H1 (cell line): ENCODE data around the gene MIOX. TPM values are rescaled to one million over a fixed set of nuclear protein-coding genes. Genes with fewer than 3 reads are reported as not detected.

ENCODE experiments used
- FOSL1 ChIP-seq: IDR thresholded peaks from 2 replicates; pipeline ENCODE4 v1.6.1; 2011; ENCODE audit warnings: mild to moderate bottlenecking, low read depth, low read length, moderate library complexity; ENCODE audit not compliant: insufficient read depth
- polyA plus RNA-seq, 7 experiments: library from polyadenylated mRNA; depleted of rRNA in 3 of 7; stranded (reverse) in 5 of 7; unstranded in 2 of 7; fragments of >200 nt in 5 of 7; fragments of 200-250 nt in 2 of 7; gene quantifications; 1 replicate in 5 of 7; 2 replicates in 1 of 7; 4 replicates in 1 of 7; pipeline versions ENCODE4 v1.2.1 to v1.2.3, GENCODE V29; 2011 to 2013; ENCODE audit warnings: missing spikeins in 2 of 7, mixed read lengths in 2 of 7
- total RNA-seq: library from RNA; stranded (reverse); fragmentation: NEBNext Ultra II Directional; extraction: Animal tissue kit (Norgen Biotek cat#: 25700); gene quantifications from 2 replicates; pipeline ENCODE4 v1.2.1, GENCODE V29; 2021
- TF ChIP-seq, protein P1 (sequence below), 3 experiments: IDR thresholded peaks; 1 replicate in 2 of 3; 2 replicates in 1 of 3; pipeline versions ENCODE4 v1.5.1 to v1.6.1; 2011; ENCODE audit warnings: low read length in 3 of 3, mild to moderate bottlenecking in 3 of 3, inconsistent platforms in 2 of 3, low read depth in 1 of 3, moderate library complexity in 1 of 3; ENCODE audit not compliant: insufficient read depth in 1 of 3; ENCODE audit errors: control extremely low read depth in 1 of 3

The MIOX gene
- total and polyA plus RNA-seq, 2 of the 8 experiments (the other 6 are each of a cell fraction or from before 2014, with no cell fraction given): 0.30 to 0.32 TPM

DNA sequence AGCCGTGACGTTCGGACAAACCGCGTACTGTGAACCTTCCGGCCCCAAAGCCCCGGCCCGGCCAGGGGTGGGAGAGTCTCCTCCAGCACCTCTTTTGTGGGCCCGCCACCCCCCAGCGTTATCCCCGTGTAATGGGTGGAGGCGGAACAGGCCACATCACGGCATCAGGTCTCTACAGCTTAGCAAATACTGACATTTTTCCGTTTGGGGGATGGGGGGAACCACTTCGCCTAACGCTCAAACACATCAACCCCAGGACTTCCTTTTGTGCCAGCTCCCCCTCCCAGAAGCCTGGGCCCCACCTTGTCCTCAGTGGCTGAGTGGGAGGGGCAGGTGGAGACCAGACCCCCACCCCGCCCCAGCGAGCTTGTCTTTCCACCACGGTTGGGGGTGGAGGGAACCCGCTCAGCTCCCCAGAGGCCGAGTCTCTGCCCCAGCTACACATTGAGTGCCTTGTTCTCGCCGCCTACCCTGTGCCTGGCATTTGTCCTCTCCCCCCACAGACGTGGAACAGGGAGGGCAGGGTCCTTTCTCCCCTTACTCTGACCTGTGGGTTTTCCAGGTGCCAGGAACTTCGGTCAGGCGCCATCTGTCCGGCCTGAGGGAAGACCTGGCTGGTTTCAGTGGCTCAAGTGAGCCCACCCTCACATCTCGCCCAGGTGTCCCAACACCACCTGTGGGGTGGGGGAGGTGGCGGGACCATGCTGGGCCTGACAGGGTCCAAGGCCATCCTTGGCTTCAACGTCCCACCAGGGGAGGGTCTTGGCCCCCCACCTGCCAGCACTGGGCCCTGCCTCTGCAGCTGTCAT is 41.4 kb upstream of the MIOX start (continued):
- TF ChIP-seq, protein P1, sequence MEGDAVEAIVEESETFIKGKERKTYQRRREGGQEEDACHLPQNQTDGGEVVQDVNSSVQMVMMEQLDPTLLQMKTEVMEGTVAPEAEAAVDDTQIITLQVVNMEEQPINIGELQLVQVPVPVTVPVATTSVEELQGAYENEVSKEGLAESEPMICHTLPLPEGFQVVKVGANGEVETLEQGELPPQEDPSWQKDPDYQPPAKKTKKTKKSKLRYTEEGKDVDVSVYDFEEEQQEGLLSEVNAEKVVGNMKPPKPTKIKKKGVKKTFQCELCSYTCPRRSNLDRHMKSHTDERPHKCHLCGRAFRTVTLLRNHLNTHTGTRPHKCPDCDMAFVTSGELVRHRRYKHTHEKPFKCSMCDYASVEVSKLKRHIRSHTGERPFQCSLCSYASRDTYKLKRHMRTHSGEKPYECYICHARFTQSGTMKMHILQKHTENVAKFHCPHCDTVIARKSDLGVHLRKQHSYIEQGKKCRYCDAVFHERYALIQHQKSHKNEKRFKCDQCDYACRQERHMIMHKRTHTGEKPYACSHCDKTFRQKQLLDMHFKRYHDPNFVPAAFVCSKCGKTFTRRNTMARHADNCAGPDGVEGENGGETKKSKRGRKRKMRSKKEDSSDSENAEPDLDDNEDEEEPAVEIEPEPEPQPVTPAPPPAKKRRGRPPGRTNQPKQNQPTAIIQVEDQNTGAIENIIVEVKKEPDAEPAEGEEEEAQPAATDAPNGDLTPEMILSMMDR (IDR thresholded peaks at IDR 0.05; ENCODE audit: control extremely low read depth in 1 of 3, insufficient read depth in 1 of 3, low read depth in 1 of 3, low read length in 3 of 3): no peak
- TF ChIP-seq FOSL1: no peak
